Neural cell (in vitro differentiated cells): ENCODE results near the gene MARK3.

ENCODE experiments used
- CTCF ChIP-seq: fragments of 450-650 bp; IDR thresholded peaks from 2 replicates; pipeline ENCODE4 v1.5.1; 2014; ENCODE audit warnings: antibody characterized with exemption, mild to moderate bottlenecking, moderate library complexity; ENCODE audit not compliant: poor library complexity, severe bottlenecking
- EP300 ChIP-seq: fragments of 450-650 bp; conservative IDR thresholded peaks from 2 replicates; pipeline ENCODE4 v1.6.1; 2014; ENCODE audit warnings: antibody characterized with exemption, mild to moderate bottlenecking, moderate library complexity; ENCODE audit not compliant: poor library complexity, severe bottlenecking
- RAD21 ChIP-seq: fragments of 450-650 bp; conservative IDR thresholded peaks from 2 replicates; pipeline ENCODE4 v1.6.1; 2014; ENCODE audit warnings: antibody characterized with exemption, mild to moderate bottlenecking, moderate library complexity

- TF ChIP-seq EP300 (no peak), CTCF (no peak), RAD21 (no peak)
Observed at GRCh38 chr14:103396463-103396862, 11.2 kb downstream of the MARK3 start.
